ENCODE measurements around the gene CNTNAP4. TPM values are rescaled to one million over a fixed set of nuclear protein-coding genes. Genes with fewer than 3 reads are reported as not detected.
A peak's percentile ranks its signal among the peaks of the same experiment; 100 is the strongest.

The CNTNAP4 gene
- total RNA-seq, 1 experiment from 2014 or later: not detected

DNA sequence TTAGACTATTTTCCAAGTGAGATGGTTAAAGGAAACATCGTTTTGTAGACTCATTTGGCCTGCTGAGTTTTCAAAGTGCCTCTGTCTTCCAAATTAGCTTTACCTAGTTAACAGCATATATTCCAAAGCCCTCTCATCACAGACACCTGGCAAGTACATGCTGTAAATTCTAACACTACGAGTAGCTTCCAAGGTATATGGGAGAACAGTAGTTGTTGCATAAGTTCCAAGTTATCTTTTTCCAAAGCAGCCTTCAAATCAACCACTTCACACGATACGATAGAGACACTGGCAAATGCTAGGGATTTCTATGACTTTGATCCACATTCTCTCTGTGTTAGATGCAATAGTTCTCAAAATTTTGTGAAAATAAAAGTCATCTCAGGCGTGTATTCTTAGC lies 299.3 kb downstream of the CNTNAP4 start:
- Histone ChIP-seq H3K36me3 (ENCODE audit: low read depth) (no peaks in the 10 kb centered on the region), H2AFZ (no peak overlapping the region), H3K4me2 (no peak overlapping the region), H3F3A (ENCODE audit: insufficient read depth, low read depth) (no peaks in the 10 kb centered on the region), H3K9me3 (ENCODE audit: insufficient read depth, low read depth) (no peaks in the 10 kb centered on the region; the same call in 1 of the 2 replicates), H3K79me2 (ENCODE audit: low read depth) (no peaks in the 10 kb centered on the region), H3K27me3 (ENCODE audit: insufficient read depth, low read depth) (peaks cover 31% of the 10 kb centered on the region), H4K20me1 (ENCODE audit: insufficient read depth) (no peaks in the 10 kb centered on the region), H3K4me3 (no peak overlapping the region), H3K9me2 (ENCODE audit: insufficient read depth) (no peaks in the 10 kb centered on the region), H3K4me1 (replicated peaks; ENCODE audit: insufficient read depth) (no peaks in the 10 kb centered on the region; the same call in 1 of the 2 replicates), H3K27ac (no peak overlapping the region)
- intact Hi-C loops (cut with micrococcal nuclease; ENCODE audit: unreplicated experiment): no loop called here
- no peak for DNase-seq
- POLR2A ChIA-PET (ENCODE audit: unreplicated experiment): no interaction called here
- CTCF ChIA-PET: no interaction called here
- TF ChIP-seq CTCF (conservative IDR thresholded peaks at IDR 0.05): no peak
- TF ChIP-seq EZH2 (IDR thresholded peaks at IDR 0.05; ENCODE audit: low read depth): no peak
- no TSS peak for BruUV-seq (replicated peaks)

DNA sequence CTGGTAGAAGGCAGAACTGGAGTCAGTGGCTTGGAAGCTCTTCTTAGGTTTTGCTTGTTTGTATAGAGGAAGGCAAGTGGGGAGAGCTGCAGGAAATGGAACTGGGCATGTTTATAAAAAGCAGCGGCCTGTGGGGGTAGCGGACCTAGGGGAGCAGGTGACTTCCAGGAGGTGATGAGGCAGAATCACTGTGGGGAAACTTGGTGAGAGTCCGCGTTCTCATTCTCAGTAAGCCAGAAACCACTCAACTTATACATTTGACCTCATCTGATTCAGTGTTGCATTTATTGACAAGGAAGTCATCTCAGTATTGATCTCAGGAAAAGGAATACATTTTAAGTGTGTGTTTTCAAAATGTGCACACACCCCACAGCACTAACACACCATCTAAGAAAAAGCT lies 299.8 kb downstream of the CNTNAP4 start:
- Histone ChIP-seq H3K27me3 (ENCODE audit: insufficient read depth, low read depth) (peaks cover 31% of the 10 kb centered on the region), H3K4me1 (replicated peaks; ENCODE audit: insufficient read depth) (no peaks in the 10 kb centered on the region; the same call in 1 of the 2 replicates), H3F3A (ENCODE audit: insufficient read depth, low read depth) (no peaks in the 10 kb centered on the region), H3K9me3 (ENCODE audit: insufficient read depth, low read depth) (no peaks in the 10 kb centered on the region; the same call in 1 of the 2 replicates), H3K4me3 (no peak overlapping the region), H3K4me2 (no peak overlapping the region), H3K79me2 (ENCODE audit: low read depth) (no peaks in the 10 kb centered on the region), H2AFZ (no peak overlapping the region), H3K27ac (no peak overlapping the region), H3K36me3 (ENCODE audit: low read depth) (no peaks in the 10 kb centered on the region), H3K9me2 (ENCODE audit: insufficient read depth) (no peaks in the 10 kb centered on the region), H4K20me1 (ENCODE audit: insufficient read depth) (no peaks in the 10 kb centered on the region)
- no peak for TF ChIP-seq EZH2 (IDR thresholded peaks at IDR 0.05; ENCODE audit: low read depth)
- TF ChIP-seq CTCF (conservative IDR thresholded peaks at IDR 0.05): no peak
- no peak for DNase-seq
- CTCF ChIA-PET: no interaction called here
- no TSS peak for BruUV-seq (replicated peaks)
- intact Hi-C loops (cut with micrococcal nuclease; ENCODE audit: unreplicated experiment): no loop called here
- POLR2A ChIA-PET (ENCODE audit: unreplicated experiment): no interaction called here

DNA sequence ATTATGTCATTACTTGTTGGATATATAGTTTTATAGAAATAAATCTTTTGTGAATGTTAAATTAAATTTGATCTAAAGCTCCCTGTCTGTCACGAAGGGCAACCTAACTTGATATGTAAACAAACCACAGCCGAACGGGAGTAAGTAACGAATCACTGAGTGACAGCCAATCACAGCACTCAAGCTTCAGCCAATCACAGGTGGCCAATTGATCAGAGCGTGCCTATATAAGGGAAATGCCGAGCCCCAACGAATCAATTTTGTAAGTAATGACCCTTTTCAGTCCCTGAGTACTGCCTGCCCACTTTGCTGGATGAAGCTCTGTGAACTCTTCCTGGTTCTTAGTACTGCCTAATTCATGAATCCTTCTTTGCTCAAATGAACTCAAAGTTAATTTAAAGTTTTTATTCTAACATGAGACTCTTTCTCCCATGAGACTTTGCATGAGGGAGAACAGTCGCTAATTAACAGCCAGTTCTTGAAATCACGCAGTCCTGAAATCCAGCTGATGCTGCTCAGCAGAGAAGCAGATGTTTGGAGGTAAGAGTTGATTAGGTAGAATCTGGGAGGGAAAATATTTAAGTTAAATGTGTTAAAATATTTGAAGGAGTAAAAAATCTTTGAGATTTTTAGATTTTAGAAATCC lies 302.2 kb downstream of the CNTNAP4 start:
- BruUV-seq (replicated peaks): no TSS peak
- intact Hi-C loops (cut with micrococcal nuclease; ENCODE audit: unreplicated experiment): no loop called here
- Histone ChIP-seq H3K27me3 (ENCODE audit: insufficient read depth, low read depth) (peaks cover 21% of the 10 kb centered on the region; the same call in 1 of the 2 replicates), H3K79me2 (ENCODE audit: low read depth) (no peaks in the 10 kb centered on the region), H3K36me3 (ENCODE audit: low read depth) (no peaks in the 10 kb centered on the region), H3K4me1 (replicated peaks; ENCODE audit: insufficient read depth) (no peaks in the 10 kb centered on the region; the same call in 1 of the 2 replicates), H3K4me3 (no peak overlapping the region), H2AFZ (peak overlapping the region; percentile 60; the same call in 1 of the 2 replicates), H3K4me2 (peak overlapping the region; percentile 13; the same call in 1 of the 2 replicates), H4K20me1 (ENCODE audit: insufficient read depth) (no peaks in the 10 kb centered on the region), H3K9me2 (ENCODE audit: insufficient read depth) (no peaks in the 10 kb centered on the region), H3K27ac (no peak overlapping the region), H3F3A (ENCODE audit: insufficient read depth, low read depth) (no peaks in the 10 kb centered on the region), H3K9me3 (ENCODE audit: insufficient read depth, low read depth) (no peaks in the 10 kb centered on the region; the same call in 1 of the 2 replicates)
- TF ChIP-seq EZH2 (IDR thresholded peaks at IDR 0.05; ENCODE audit: low read depth) (no peak), CTCF (conservative IDR thresholded peaks at IDR 0.05) (no peak)
- POLR2A ChIA-PET (ENCODE audit: unreplicated experiment): no interaction called here
- CTCF ChIA-PET: no interaction called here
- DNase-seq: no peak
